Astrocyte (in vitro differentiated cells and primary cell): Measurements from ENCODE around the gene MSI1. TPM values are rescaled to one million over a fixed set of nuclear protein-coding genes. Genes with fewer than 3 reads are reported as not detected.

ENCODE experiments used
- DNase-seq: peaks from one replicate; pipeline ENCODE4 v3.0.0-alpha.2; 2010; ENCODE audit warnings: low read depth
- FAIRE-seq: peaks from 2 replicates; lab custom pipeline; 2011; peaks lifted over from hg19 to GRCh38; lab: Jason Lieb, UNC
- H2AFZ ChIP-seq: 2 replicates; pipeline ENCODE4 v1.6.0; 2012; ENCODE audit warnings: low read depth, low read length, inconsistent platforms
- H3K27ac ChIP-seq: 2 replicates; pipeline ENCODE4 v1.5.1; 2011; ENCODE audit warnings: low read depth, low read length, inconsistent platforms
- H3K27me3 ChIP-seq: 2 replicates; pipeline ENCODE4 v1.6.0; 2011; ENCODE audit warnings: low read length, inconsistent platforms; ENCODE audit not compliant: insufficient read depth
- H3K36me3 ChIP-seq: 2 replicates; pipeline ENCODE4 v1.5.1; 2011; ENCODE audit warnings: low read length, inconsistent platforms; ENCODE audit not compliant: insufficient read depth
- H3K4me1 ChIP-seq: 2 replicates; pipeline ENCODE4 v1.5.1; 2011; ENCODE audit warnings: low read length, inconsistent platforms; ENCODE audit not compliant: insufficient read depth
- H3K4me2 ChIP-seq: 2 replicates; pipeline ENCODE4 v1.6.0; 2012; ENCODE audit warnings: low read length, inconsistent platforms
- H3K4me3 ChIP-seq: 2 replicates; pipeline ENCODE4 v1.5.1; 2011; ENCODE audit warnings: low read depth, mild to moderate bottlenecking, low read length, inconsistent platforms; ENCODE audit not compliant: insufficient read depth
- H3K79me2 ChIP-seq: 2 replicates; pipeline ENCODE4 v1.6.0; 2012; ENCODE audit warnings: mild to moderate bottlenecking, low read length, inconsistent platforms; ENCODE audit not compliant: insufficient read depth
- H3K9ac ChIP-seq: 2 replicates; pipeline ENCODE4 v1.6.0; 2012; ENCODE audit warnings: mild to moderate bottlenecking, low read length, inconsistent platforms
- H3K9me3 ChIP-seq: 2 replicates; pipeline ENCODE4 v1.5.1; 2012; ENCODE audit warnings: low read depth, mild to moderate bottlenecking, low read length, inconsistent platforms; ENCODE audit not compliant: insufficient read depth
- H4K20me1 ChIP-seq: 2 replicates; pipeline ENCODE4 v1.6.0; 2012; ENCODE audit warnings: low read length, inconsistent platforms; ENCODE audit not compliant: insufficient read depth
- H3K27ac Mint-ChIP-seq: one replicate; pipeline ENCODE4 v1.8.0; 2021; ENCODE audit warnings: mild to moderate bottlenecking, mixed read lengths; ENCODE audit not compliant: unreplicated experiment
- H3K27me3 Mint-ChIP-seq: one replicate; pipeline ENCODE4 v1.8.0; 2021; ENCODE audit warnings: low read depth, mixed read lengths; ENCODE audit not compliant: unreplicated experiment
- H3K36me3 Mint-ChIP-seq: one replicate; pipeline ENCODE4 v1.8.0; 2021; ENCODE audit warnings: low read depth, mixed read lengths; ENCODE audit not compliant: unreplicated experiment
- H3K4me1 Mint-ChIP-seq: one replicate; pipeline ENCODE4 v1.8.0; 2021; ENCODE audit warnings: low read depth, mixed read lengths; ENCODE audit not compliant: unreplicated experiment
- H3K4me3 Mint-ChIP-seq: one replicate; pipeline ENCODE4 v1.8.0; 2021; ENCODE audit warnings: mild to moderate bottlenecking, moderate library complexity, mixed read lengths; ENCODE audit not compliant: unreplicated experiment
- H3K9me3 Mint-ChIP-seq: one replicate; pipeline ENCODE4 v1.8.0; 2021; ENCODE audit warnings: mild to moderate bottlenecking, mixed read lengths; ENCODE audit not compliant: unreplicated experiment
- EZH2 ChIP-seq: IDR thresholded peaks from 2 replicates; pipeline ENCODE4 v1.6.1; 2012; ENCODE audit warnings: mild to moderate bottlenecking, low read length, inconsistent platforms; ENCODE audit not compliant: insufficient read depth
- total RNA-seq: library from RNA; stranded (reverse); gene quantifications from 2 replicates; pipeline ENCODE4 v1.2.1, GENCODE V29; 2021
- TF ChIP-seq, protein P1 (sequence below): IDR thresholded peaks from 2 replicates; pipeline ENCODE4 v1.5.1; 2011; ENCODE audit warnings: low read depth, mild to moderate bottlenecking, inconsistent platforms, low read length, moderate library complexity; ENCODE audit not compliant: insufficient read depth

Gene MSI1
- total RNA-seq, 1 donor from 2014 or later, result 16.0 TPM

DNA sequence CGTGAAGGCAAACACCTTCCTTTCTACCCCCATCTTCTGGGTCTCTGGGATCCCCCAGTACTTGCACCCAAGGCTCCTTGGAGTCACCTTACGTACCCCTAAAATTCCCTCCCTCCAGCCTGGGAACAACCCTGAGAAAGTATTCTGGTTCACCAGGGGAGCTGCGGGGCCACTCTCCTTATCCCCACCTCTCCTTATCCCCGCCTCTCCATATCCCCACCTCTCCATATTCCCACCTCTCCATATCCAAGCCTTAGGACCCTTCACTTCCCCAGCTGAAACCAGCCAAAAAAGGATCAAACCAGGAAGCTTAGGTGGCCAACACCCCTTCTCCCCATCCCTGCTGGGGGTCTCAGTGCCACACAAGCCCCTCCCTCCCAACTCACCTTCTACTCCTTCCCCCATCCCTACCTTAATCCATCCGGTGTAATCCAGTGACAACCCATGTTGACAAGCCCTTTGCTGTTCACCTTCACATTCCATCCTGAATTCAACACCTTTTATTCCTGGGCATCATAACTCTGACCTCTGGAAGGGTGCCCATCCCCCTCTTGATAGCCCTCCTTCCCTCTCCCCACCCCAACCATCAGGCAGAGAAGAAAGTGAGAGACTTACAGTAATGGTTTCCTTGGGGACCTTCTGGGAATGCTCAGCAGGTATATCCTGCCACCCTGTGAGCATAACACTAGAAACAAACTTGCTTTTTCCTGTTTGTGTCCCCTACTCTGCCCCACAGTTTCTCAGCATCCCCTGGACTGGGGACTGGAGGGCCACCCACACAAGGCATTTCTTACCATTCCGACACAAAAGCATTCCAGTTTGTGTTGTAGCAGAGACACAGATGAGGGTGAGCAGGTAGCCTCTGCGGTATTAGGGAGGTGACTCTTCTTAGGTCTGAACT, 1.6 kb upstream of the MSI1 start:
- H3K9ac ChIP-seq, result no peak overlapping the region
- peaks cover 13% of the 10 kb centered on the region for H3K4me1 Mint-ChIP-seq
- no peaks in the 10 kb centered on the region for H3K9me3 ChIP-seq
- H3K4me3 Mint-ChIP-seq, result peak overlapping the region; percentile 85
- H3K79me2 ChIP-seq, result peaks cover 5% of the 10 kb centered on the region
- DNase-seq (no peak), FAIRE-seq (no peak)
- no peaks in the 10 kb centered on the region for H3K9me3 Mint-ChIP-seq
- no peak overlapping the region for H3K4me2 ChIP-seq
- no peak for TF ChIP-seq EZH2
- TF ChIP-seq, protein P1, sequence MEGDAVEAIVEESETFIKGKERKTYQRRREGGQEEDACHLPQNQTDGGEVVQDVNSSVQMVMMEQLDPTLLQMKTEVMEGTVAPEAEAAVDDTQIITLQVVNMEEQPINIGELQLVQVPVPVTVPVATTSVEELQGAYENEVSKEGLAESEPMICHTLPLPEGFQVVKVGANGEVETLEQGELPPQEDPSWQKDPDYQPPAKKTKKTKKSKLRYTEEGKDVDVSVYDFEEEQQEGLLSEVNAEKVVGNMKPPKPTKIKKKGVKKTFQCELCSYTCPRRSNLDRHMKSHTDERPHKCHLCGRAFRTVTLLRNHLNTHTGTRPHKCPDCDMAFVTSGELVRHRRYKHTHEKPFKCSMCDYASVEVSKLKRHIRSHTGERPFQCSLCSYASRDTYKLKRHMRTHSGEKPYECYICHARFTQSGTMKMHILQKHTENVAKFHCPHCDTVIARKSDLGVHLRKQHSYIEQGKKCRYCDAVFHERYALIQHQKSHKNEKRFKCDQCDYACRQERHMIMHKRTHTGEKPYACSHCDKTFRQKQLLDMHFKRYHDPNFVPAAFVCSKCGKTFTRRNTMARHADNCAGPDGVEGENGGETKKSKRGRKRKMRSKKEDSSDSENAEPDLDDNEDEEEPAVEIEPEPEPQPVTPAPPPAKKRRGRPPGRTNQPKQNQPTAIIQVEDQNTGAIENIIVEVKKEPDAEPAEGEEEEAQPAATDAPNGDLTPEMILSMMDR, result no peak
- H3K27ac ChIP-seq, result no peak overlapping the region
- peaks cover 50% of the 10 kb centered on the region for H3K27me3 ChIP-seq
- H3K27ac Mint-ChIP-seq, result peak overlapping the region; percentile 47
- H4K20me1 ChIP-seq, result peaks cover 16% of the 10 kb centered on the region
- no peak overlapping the region for H2AFZ ChIP-seq
- H3K4me1 ChIP-seq, result peaks cover 13% of the 10 kb centered on the region
- peaks cover 4% of the 10 kb centered on the region for H3K36me3 Mint-ChIP-seq
- no peaks in the 10 kb centered on the region for H3K36me3 ChIP-seq
- H3K27me3 Mint-ChIP-seq, result peaks cover 41% of the 10 kb centered on the region
- H3K4me3 ChIP-seq, result no peak overlapping the region

DNA sequence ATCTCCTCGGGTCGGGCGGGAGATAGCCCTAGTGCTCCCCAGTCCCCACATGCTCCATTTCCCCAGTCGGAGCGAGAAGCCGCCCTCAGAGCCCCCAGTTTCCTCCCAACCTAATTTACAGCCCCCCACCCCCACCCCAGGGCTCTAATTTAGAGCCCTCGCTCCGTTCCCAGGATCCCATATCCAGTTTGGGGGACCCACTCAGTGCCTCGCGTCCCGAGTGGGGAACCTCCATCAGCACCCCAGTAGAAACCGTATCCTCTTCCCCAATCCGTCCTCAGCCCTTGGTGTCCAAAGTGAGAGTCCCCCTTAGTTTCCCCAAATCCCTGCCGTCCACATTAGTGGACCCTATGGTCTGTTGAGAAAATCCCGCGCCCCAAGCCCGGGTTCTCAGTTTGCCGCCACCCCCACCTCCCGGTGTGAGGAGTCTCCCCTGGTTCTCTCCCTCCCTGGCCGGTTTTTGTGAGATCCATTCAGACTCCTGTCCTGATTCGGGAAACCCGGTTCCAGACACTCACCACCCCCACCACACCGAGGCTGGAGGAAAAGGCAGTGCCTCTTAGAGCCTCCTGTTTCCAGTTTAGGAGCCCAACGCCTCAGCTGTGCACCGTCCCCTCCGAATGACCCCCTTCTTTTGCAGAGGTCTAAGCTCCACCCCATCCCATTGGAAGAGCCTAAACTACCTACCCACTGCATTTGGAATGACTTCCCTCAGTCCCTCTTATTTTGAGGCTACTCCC, 809 bp upstream of the MSI1 start:
- H3K79me2 ChIP-seq, result peaks cover 6% of the 10 kb centered on the region
- no peak overlapping the region for H3K9ac ChIP-seq
- Mint-ChIP-seq H3K4me1 (peaks cover 13% of the 10 kb centered on the region), H3K36me3 (peaks cover 7% of the 10 kb centered on the region), H3K9me3 (no peaks in the 10 kb centered on the region), H3K27me3 (peaks cover 41% of the 10 kb centered on the region), H3K27ac (peak overlapping the region; percentile 47), H3K4me3 (peak overlapping the region; percentile 85)
- H3K4me3 ChIP-seq, result peak overlapping the region; percentile 33
- peaks cover 16% of the 10 kb centered on the region for H4K20me1 ChIP-seq
- peak overlapping the region; percentile 83 for H3K4me2 ChIP-seq
- no peak overlapping the region for H3K27ac ChIP-seq
- TF ChIP-seq, protein P1, result no peak
- TF ChIP-seq EZH2, result peak; percentile 91
- no peak overlapping the region for H2AFZ ChIP-seq
- H3K27me3 ChIP-seq, result peaks cover 43% of the 10 kb centered on the region
- FAIRE-seq, result no peak
- no peak for DNase-seq
- no peaks in the 10 kb centered on the region for H3K9me3 ChIP-seq
- peaks cover 13% of the 10 kb centered on the region for H3K4me1 ChIP-seq
- H3K36me3 ChIP-seq, result no peaks in the 10 kb centered on the region
